Rectal smooth muscle tissue (tissue), 1 donor: ENCODE results near the gene UVRAG.

Experiments
- H3K27ac ChIP-seq: one replicate; pipeline ENCODE4 v1.7.0; 2013; ENCODE audit warnings: low read depth, low read length, inconsistent platforms
- H3K27me3 ChIP-seq: one replicate; pipeline ENCODE4 v1.7.0; 2013; ENCODE audit warnings: low read length; ENCODE audit not compliant: control insufficient read depth, insufficient read depth
- H3K36me3 ChIP-seq: one replicate; pipeline ENCODE4 v1.7.0; 2013; ENCODE audit warnings: low read length; ENCODE audit not compliant: control insufficient read depth, insufficient read depth
- H3K4me1 ChIP-seq: one replicate; pipeline ENCODE4 v1.7.0; 2013; ENCODE audit warnings: low read length; ENCODE audit not compliant: control insufficient read depth, insufficient read depth
- H3K4me3 ChIP-seq: one replicate; pipeline ENCODE4 v1.7.0; 2013; ENCODE audit warnings: low read length
- H3K9ac ChIP-seq: one replicate; pipeline ENCODE4 v1.7.0; 2013; ENCODE audit warnings: low read length

The UVRAG gene

DNA sequence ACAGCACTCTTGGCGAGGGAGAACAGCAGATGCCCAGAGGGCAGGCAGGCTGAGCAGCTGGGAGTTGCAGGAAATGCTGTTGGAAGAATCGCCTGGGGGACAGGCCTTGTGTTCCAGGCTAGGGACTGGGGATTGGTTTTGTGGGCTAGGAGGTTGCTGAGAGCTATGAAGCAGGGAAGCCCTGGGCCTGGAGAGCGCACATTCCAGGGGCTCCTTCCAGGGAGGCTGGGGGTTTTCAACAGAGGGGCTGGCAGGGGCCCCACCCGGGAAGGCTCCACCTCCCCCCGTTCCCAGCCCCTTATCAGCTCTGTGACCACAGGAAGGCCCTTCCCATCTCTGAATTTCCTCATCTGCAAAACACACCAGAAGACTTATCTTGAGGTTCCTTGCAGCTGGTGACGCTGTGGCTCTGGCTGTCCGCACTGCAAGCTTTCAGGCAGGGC lies 369.6 kb downstream of the UVRAG start:
- Histone ChIP-seq H3K27me3 (no peaks in the 10 kb centered on the region), H3K4me3 (no peak overlapping the region), H3K9ac (no peak overlapping the region), H3K36me3 (no peaks in the 10 kb centered on the region), H3K27ac (no peak overlapping the region), H3K4me1 (no peaks in the 10 kb centered on the region)

GRCh38 chr11:76185511-76185910 lies 370.5 kb downstream of the UVRAG start:
- Histone ChIP-seq H3K36me3 (no peaks in the 10 kb centered on the region), H3K4me1 (no peaks in the 10 kb centered on the region), H3K9ac (no peak overlapping the region), H3K27ac (no peak overlapping the region), H3K4me3 (no peak overlapping the region), H3K27me3 (no peaks in the 10 kb centered on the region)

DNA sequence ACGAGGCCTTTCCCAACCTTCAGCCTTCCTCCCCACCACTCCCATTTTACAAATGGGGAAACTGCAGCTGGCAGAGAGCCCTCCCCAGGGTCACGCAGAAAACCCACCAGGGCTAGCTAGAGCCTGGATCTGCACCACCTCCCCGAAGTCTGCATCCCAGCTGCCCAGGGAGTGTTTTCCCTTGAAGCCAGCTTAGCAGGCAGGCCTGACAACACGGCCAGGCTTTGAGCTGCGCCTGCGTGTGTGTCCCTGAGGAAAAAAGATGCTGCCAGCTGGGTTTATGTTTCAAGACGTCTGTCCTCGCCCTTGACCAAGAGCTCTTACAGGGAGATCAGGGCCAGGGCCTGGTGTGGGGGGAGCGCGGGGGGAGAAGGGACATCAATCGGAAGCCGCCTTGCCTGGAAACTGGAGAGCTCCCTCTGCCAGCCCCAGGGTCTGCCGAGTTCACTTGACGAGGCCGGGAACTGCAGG lies 371.0 kb downstream of the UVRAG start:
- no peak overlapping the region for H3K4me3 ChIP-seq
- no peaks in the 10 kb centered on the region for H3K27me3 ChIP-seq
- H3K4me1 ChIP-seq: no peaks in the 10 kb centered on the region
- H3K36me3 ChIP-seq: no peaks in the 10 kb centered on the region
- no peak overlapping the region for H3K9ac ChIP-seq
- H3K27ac ChIP-seq: no peak overlapping the region

GRCh38 chr11:76186776-76187279 lies 371.8 kb downstream of the UVRAG start:
- H3K4me1 ChIP-seq: no peaks in the 10 kb centered on the region
- no peak overlapping the region for H3K9ac ChIP-seq
- no peak overlapping the region for H3K27ac ChIP-seq
- H3K36me3 ChIP-seq: no peaks in the 10 kb centered on the region
- no peaks in the 10 kb centered on the region for H3K27me3 ChIP-seq
- H3K4me3 ChIP-seq: no peak overlapping the region

- Histone ChIP-seq H3K27ac (no peak overlapping the region), H3K4me3 (no peak overlapping the region), H3K9ac (no peak overlapping the region), H3K36me3 (no peaks in the 10 kb centered on the region), H3K27me3 (no peaks in the 10 kb centered on the region), H3K4me1 (no peaks in the 10 kb centered on the region)
These were observed 373.9 kb downstream of the UVRAG start for GRCh38 chr11:76188873-76189272.

DNA sequence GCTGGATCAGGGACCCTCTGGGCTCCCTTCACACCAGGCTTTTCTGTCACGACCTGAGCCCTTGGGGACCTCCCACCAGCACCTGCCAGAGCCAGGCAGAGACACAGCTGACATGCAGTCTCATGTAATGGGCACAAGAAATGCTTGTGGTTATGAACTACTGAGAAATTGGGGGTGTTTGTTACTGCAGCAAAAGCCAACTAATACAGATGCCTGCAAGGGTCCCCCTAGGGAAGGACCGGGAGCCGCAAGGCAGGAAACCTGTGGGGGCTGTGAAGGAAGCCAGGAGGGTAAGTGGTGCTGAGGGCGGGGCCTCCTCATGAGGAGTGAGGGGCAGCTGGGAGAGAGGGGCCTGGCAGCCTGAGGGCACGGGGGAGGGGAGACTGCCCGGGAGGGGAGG lies 374.7 kb downstream of the UVRAG start:
- Histone ChIP-seq H3K36me3 (no peaks in the 10 kb centered on the region), H3K4me3 (no peak overlapping the region)

GRCh38 chr11:76190376-76190775 lies 375.4 kb downstream of the UVRAG start:
- Histone ChIP-seq H3K4me1 (no peaks in the 10 kb centered on the region), H3K9ac (no peak overlapping the region), H3K4me3 (no peak overlapping the region), H3K27me3 (no peaks in the 10 kb centered on the region), H3K27ac (no peak overlapping the region), H3K36me3 (no peaks in the 10 kb centered on the region)

More for the DNA sequence above, 374.7 kb downstream of the UVRAG start:
- Histone ChIP-seq H3K9ac (no peak overlapping the region), H3K27ac (no peak overlapping the region), H3K27me3 (no peaks in the 10 kb centered on the region), H3K4me1 (no peaks in the 10 kb centered on the region)
